K562 (cell line): ENCODE measurements around the gene PROK1. TPM values are rescaled to one million over a fixed set of nuclear protein-coding genes. Genes with fewer than 3 reads are reported as not detected.
A peak's percentile ranks its signal among the peaks of the same experiment; 100 is the strongest.

ENCODE experiments used
- ATAC-seq: fragments of 200-7000 bp; cut with Tn5 transposase; 3 replicates; pipeline ENCODE4 v1.9.1; 2020; ENCODE audit warnings: moderate library complexity
- BruUV-seq: library from RNA; stranded (reverse); fragments of 400-500 nt; replicated peaks from 2 replicates; lab custom pipeline; 2021; lab: Mats Ljungman, UMichigan
- CTCF ChIA-PET: fragments of 300-600 bp; formaldehyde crosslinking; extraction: SDS; loops from one replicate; lab custom pipeline; 2021; ENCODE audit warnings: low intra/inter-chr PET ratio; lab: Yijun Ruan, JAX
- POLR2A ChIA-PET: fragments of 300-600, 350-650 bp; sonication (Branson Sonifier 250); formaldehyde crosslinking; extraction: SDS; loops from one replicate; lab custom pipeline; 2021; ENCODE audit warnings: antibody characterized with exemption, inconsistent platforms; lab: Yijun Ruan, JAX
- DNase-seq, 4 experiments: peaks; one replicate each; pipeline versions ENCODE4 v3.0.0 to v3.0.0-alpha.2; 2011 to 2018; ENCODE audit warnings: low spot score in 3 of 4, mixed read lengths in 3 of 4; ENCODE audit errors: extremely low read depth in 1 of 4
- FAIRE-seq: peaks from 2 replicates; lab custom pipeline; 2011; peaks lifted over from hg19 to GRCh38; lab: Jason Lieb, UNC
- H2AFZ ChIP-seq: 2 replicates; pipeline ENCODE4 v1.6.0; 2011; ENCODE audit warnings: low read depth, low read length, control low read depth, inconsistent platforms
- H3K27ac ChIP-seq: fragments of 200-600 bp; 3 replicates; pipeline ENCODE4 v1.8.0; 2011; ENCODE audit warnings: low read depth, mild to moderate bottlenecking, control low read depth, inconsistent platforms, low read length, moderate library complexity, mixed read lengths; ENCODE audit errors: extremely low read depth
- H3K27me3 ChIP-seq, 2 experiments: fragments of 300-600 bp in 1 of 2; 2 replicates in 1 of 2; 3 replicates in 1 of 2; pipeline versions ENCODE4 v1.6.0 to v1.8.0; 2011; ENCODE audit warnings: inconsistent platforms in 2 of 2, low read length in 2 of 2, mild to moderate bottlenecking in 1 of 2, mixed read lengths in 1 of 2, moderate library complexity in 1 of 2; ENCODE audit not compliant: control insufficient read depth in 2 of 2, insufficient read depth in 2 of 2
- H3K36me3 ChIP-seq: fragments of 300-600 bp; 3 replicates; pipeline ENCODE4 v1.8.0; 2011; ENCODE audit warnings: mild to moderate bottlenecking, low read length, inconsistent platforms; ENCODE audit not compliant: control insufficient read depth, insufficient read depth
- H3K4me1 ChIP-seq, 2 experiments: fragments of 200-600 bp in 1 of 2; replicated peaks in 1 of 2; 2 replicates in 1 of 2; 3 replicates in 1 of 2; pipeline versions ENCODE4 v1.5.1 to v1.8.0; 2011; ENCODE audit warnings: inconsistent platforms in 2 of 2, low read length in 2 of 2, mild to moderate bottlenecking in 1 of 2, mixed read lengths in 1 of 2, moderate library complexity in 1 of 2; ENCODE audit not compliant: control insufficient read depth in 2 of 2, insufficient read depth in 2 of 2
- H3K4me2 ChIP-seq: 2 replicates; pipeline ENCODE4 v1.6.1; 2011; ENCODE audit warnings: low read length, control low read depth, inconsistent platforms, mixed read lengths; ENCODE audit not compliant: insufficient read depth
- H3K4me3 ChIP-seq: fragments of 200-600 bp; sonication (generic), shearing (Covaris generic); 2 replicates; pipeline ENCODE4 v1.5.1; 2016; ENCODE audit warnings: control low read depth, inconsistent platforms
- H3K79me2 ChIP-seq: fragments of 200-600 bp; 3 replicates; pipeline ENCODE4 v1.8.0; 2011; ENCODE audit warnings: low read length, inconsistent platforms; ENCODE audit not compliant: control insufficient read depth, insufficient read depth
- H3K9ac ChIP-seq, 2 experiments: 2 replicates each; pipeline versions ENCODE4 v1.6.0 to v1.6.1; 2011; ENCODE audit warnings: low read depth in 2 of 2, low read length in 2 of 2, control low read depth in 1 of 2, inconsistent platforms in 1 of 2, mild to moderate bottlenecking in 1 of 2, mixed read lengths in 1 of 2; ENCODE audit not compliant: insufficient read depth in 1 of 2
- H3K9me1 ChIP-seq: one replicate; pipeline ENCODE4 v1.6.0; 2011; ENCODE audit warnings: inconsistent platforms, mild to moderate bottlenecking, low read length, moderate library complexity; ENCODE audit not compliant: control insufficient read depth, insufficient read depth
- H3K9me3 ChIP-seq: replicated peaks from 2 replicates; pipeline ENCODE4 v1.5.1; 2011; ENCODE audit warnings: low read depth, low read length, inconsistent platforms; ENCODE audit not compliant: control insufficient read depth, insufficient read depth
- H4K20me1 ChIP-seq: replicated peaks from 2 replicates; pipeline ENCODE4 v1.6.1; 2011; ENCODE audit warnings: low read length, inconsistent platforms, mixed read lengths; ENCODE audit not compliant: control insufficient read depth, insufficient read depth
- ADNP ChIP-seq: fragments of 200-800 bp; sonication (Bioruptor generic); IDR thresholded peaks from 2 replicates; pipeline ENCODE4 v1.6.1; 2016; ENCODE audit warnings: missing genetic modification characterization, missing compliant biosample characterization
- BCOR ChIP-seq: fragments of 450-650 bp; IDR thresholded peaks from 2 replicates; pipeline ENCODE4 v1.6.1; 2016
- CEBPG ChIP-seq, 3 experiments: fragments of 200-800 bp in 1 of 3; sonication (Bioruptor generic) in 1 of 3; sonication (generic) in 1 of 3; formaldehyde crosslinking in 1 of 3; IDR thresholded peaks in 2 of 3; conservative IDR thresholded peaks in 1 of 3; 2 replicates each; pipeline versions ENCODE4 v1.6.1 to v1.8.0; 2016 to 2022; ENCODE audit warnings: missing compliant biosample characterization in 2 of 3, missing genetic modification characterization in 2 of 3, mild to moderate bottlenecking in 1 of 3, missing genetic modification reagents in 1 of 3
- FUS ChIP-seq: fragments of 200-400 bp; formaldehyde crosslinking; optimal IDR thresholded peaks from 2 replicates; pipeline ENCODE3; 2017; ENCODE audit warnings: low read depth, low read length
- HDAC2 ChIP-seq: fragments of 450-650 bp; IDR thresholded peaks from 2 replicates; pipeline ENCODE4 v1.6.1; 2016; ENCODE audit warnings: mild to moderate bottlenecking
- KDM1A ChIP-seq, 2 experiments: fragments of 450-650 bp; IDR thresholded peaks; 2 replicates each; pipeline ENCODE4 v1.6.1; 2016; ENCODE audit warnings: mild to moderate bottlenecking in 2 of 2
- MXI1 ChIP-seq: IDR thresholded peaks from 2 replicates; pipeline ENCODE4 v1.6.1; 2011; ENCODE audit warnings: low read depth, mild to moderate bottlenecking, improper control_type of control experiment, low read length
- NFYB ChIP-seq: IDR thresholded peaks from 2 replicates; pipeline ENCODE4 v1.6.1; 2011; ENCODE audit warnings: mild to moderate bottlenecking, moderate library complexity; ENCODE audit not compliant: insufficient read length; ENCODE audit errors: extremely low read depth
- RBM25 ChIP-seq: fragments of 200-400 bp; formaldehyde crosslinking; IDR thresholded peaks from 2 replicates; pipeline ENCODE4 v1.6.1; 2018; ENCODE audit warnings: low read length, low read depth, moderate library complexity; ENCODE audit not compliant: severe bottlenecking
- SPI1 ChIP-seq: IDR thresholded peaks from 2 replicates; pipeline ENCODE4 v1.6.1; 2011; ENCODE audit warnings: low read depth, low read length, control low read depth, borderline replicate concordance
- SRSF1 ChIP-seq: fragments of 200-400 bp; formaldehyde crosslinking; IDR thresholded peaks from 2 replicates; pipeline ENCODE4 v1.6.1; 2017; ENCODE audit warnings: mild to moderate bottlenecking, low read depth, low read length, moderate library complexity
- ZKSCAN1 ChIP-seq: fragments of 150-350 bp; IDR thresholded peaks from 2 replicates; pipeline ENCODE4 v1.6.1; 2016; ENCODE audit warnings: low read depth, low read length
- ZNF707 ChIP-seq: fragments of 250-450 bp; sonication (Bioruptor Pico); conservative IDR thresholded peaks from 2 replicates; pipeline ENCODE4 v1.8.0; 2022; ENCODE audit warnings: inconsistent platforms, mild to moderate bottlenecking, moderate library complexity
- ZNF785 ChIP-seq: fragments of 250-450 bp; sonication (Bioruptor Pico); IDR thresholded peaks from 2 replicates; pipeline ENCODE4 v1.4.0; 2020; ENCODE audit warnings: mild to moderate bottlenecking
- WGBS: fragments of 100-300 bp; shearing (Covaris generic); methylation state at CpG from one replicate; pipeline ENCODE4 v1.1.6; 2016; ENCODE audit warnings: low coverage, mixed read lengths; ENCODE audit not compliant: insufficient coverage; ENCODE audit errors: missing lambda C conversion rate; 5-methylcytosine and 5-hydroxymethylcytosine counted together
- in situ Hi-C: fragments of 300-500 bp; cut with MboI; formaldehyde crosslinking; loops from 4 replicates; pipeline ENCODE4 v1.15.0; 2018; ENCODE audit warnings: inconsistent platforms, mixed read lengths
- intact Hi-C: fragments of 100-400 bp; cut with micrococcal nuclease; formaldehyde crosslinking; loops from 2 replicates; pipeline ENCODE4 v1.14.2; 2022
- polyA plus RNA-seq, 8 experiments: library from polyadenylated mRNA; depleted of rRNA in 4 of 8; stranded (reverse) in 5 of 8; unstranded in 3 of 8; fragments of >200 nt; fragmentation: Nextera tagmentation in 2 of 8; fragmentation: Illumina TruSeq in 1 of 8; extraction: Ambion mirVana in 2 of 8; extraction: Trizol in 1 of 8; gene quantifications; 2 replicates each; pipeline versions ENCODE4 v1.2.1 to v1.2.3, GENCODE V29; 2011 to 2014; ENCODE audit warnings: inconsistent platforms in 1 of 8, missing spikeins in 1 of 8
- total RNA-seq, 7 experiments: library from RNA; depleted of rRNA in 6 of 7; stranded (reverse); fragments of >200 nt in 6 of 7; fragmentation: Illumina TruSeq in 2 of 7; extraction: Trizol in 2 of 7; gene quantifications; 2 replicates each; pipeline versions ENCODE4 v1.2.1 to v1.2.3, GENCODE V29; 2011 to 2021; ENCODE audit warnings: low replicate concordance in 1 of 7
- TF ChIP-seq, protein P1 (sequence below): sonication (generic); formaldehyde crosslinking; IDR thresholded peaks from 2 replicates; pipeline ENCODE4 v1.8.1; 2023; ENCODE audit warnings: mild to moderate bottlenecking, missing genetic modification reagents

PROK1 gene
- total and polyA plus RNA-seq, 9 of the 15 experiments (the other 6 are each of a cell fraction or from before 2014, with no cell fraction given), result 0.15 TPM; not detected in 8

DNA sequence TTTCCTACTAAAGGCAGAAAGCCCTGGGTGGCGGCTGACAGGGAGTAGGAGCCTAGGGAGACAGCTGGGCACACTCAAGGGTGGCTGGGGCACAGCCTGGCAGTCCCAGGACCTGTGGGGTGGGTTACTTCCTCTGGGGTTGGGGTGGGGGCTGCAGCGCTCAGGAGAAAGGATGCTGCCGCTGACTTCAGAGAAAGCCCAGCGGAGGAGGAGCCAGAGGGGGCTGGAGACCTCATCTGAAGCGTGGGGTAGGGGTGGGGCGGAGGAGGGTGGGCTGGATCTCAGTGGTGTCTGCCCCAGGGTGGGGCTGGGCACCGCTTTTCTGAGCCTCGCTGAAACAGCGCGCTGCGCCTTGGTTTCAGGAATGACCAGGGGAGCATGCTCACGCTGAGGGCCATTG lies 37.2 kb downstream of the PROK1 start:
- no peaks in the 10 kb centered on the region for H3K79me2 ChIP-seq
- no peaks in the 10 kb centered on the region for H3K9me1 ChIP-seq
- no peak overlapping the region for H3K27ac ChIP-seq
- H3K27me3 ChIP-seq, result peaks cover 27 to 64% of the 10 kb centered on the region in 2 experiments
- H3K4me1 ChIP-seq, result peaks cover 0 to 15% of the 10 kb centered on the region in 2 experiments; a peak in 2 of 5 replicates
- in situ Hi-C loops, result no loop called here
- ChIA-PET CTCF (no interaction called here), POLR2A (interaction anchor here (0.6 to 0.8 kb wide), 2 partner anchors 27 to 503 kb away, joined by 3 read pairs; partner anchors contain the start of gene AHCYL1)
- no peak overlapping the region for H2AFZ ChIP-seq
- TF ChIP-seq SPI1, result no peak
- TF ChIP-seq FUS, result no peak
- no peak for TF ChIP-seq MXI1
- no peak for TF ChIP-seq NFYB
- no peak for TF ChIP-seq ZNF707
- TF ChIP-seq ZKSCAN1, result no peak
- TF ChIP-seq SRSF1, result no peak
- H4K20me1 ChIP-seq, result 0 out of 2 replicates have a peak, but pooled peaks cover 22% of the 10 kb centered on the region
- no peak for DNase-seq
- intact Hi-C loops, result no loop called here
- WGBS, result 7% methylated on average over 5 of the region's 12 CpGs
- no peaks in the 10 kb centered on the region for H3K36me3 ChIP-seq
- ATAC-seq, result no peak
- no TSS peak for BruUV-seq
- no peak for FAIRE-seq
- no peak overlapping the region for H3K4me2 ChIP-seq
- H3K9me3 ChIP-seq, result no peaks in the 10 kb centered on the region
- H3K4me3 ChIP-seq, result no peak overlapping the region
- H3K9ac ChIP-seq, result peak overlapping the region in 1 of 2 experiments; percentile 48; a peak in 2 of 4 replicates

DNA sequence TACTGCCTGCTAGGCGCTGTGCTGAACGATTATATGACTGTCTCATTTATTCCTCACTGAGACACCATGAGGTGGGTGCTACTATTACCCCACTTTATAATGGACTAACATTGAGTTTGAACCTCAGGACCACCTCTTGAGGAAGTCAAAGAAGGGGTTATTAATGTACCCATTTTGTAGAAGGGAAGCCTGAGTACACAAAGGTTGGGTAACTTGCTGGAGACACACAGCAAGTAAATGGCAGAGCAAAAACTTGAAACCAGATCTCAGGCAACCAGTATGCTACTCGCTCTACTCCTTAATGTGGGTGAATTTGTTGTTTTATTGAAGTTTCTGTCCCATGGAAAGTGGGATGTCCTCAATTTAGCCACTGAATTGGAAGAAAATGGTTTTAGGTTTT lies 37.9 kb downstream of the PROK1 start:
- DNase-seq (no peak), ATAC-seq (no peak), FAIRE-seq (no peak)
- H3K27ac ChIP-seq, result no peak overlapping the region
- 0 out of 2 replicates have a peak, but pooled peaks cover 22% of the 10 kb centered on the region for H4K20me1 ChIP-seq
- no peaks in the 10 kb centered on the region for H3K79me2 ChIP-seq
- no peak overlapping the region for H3K4me2 ChIP-seq
- BruUV-seq, result no TSS peak
- no peaks in the 10 kb centered on the region for H3K9me1 ChIP-seq
- H2AFZ ChIP-seq, result no peak overlapping the region
- no peak overlapping the region for H3K9ac ChIP-seq
- ChIA-PET CTCF (no interaction called here), POLR2A (interaction anchor here (0.6 to 0.8 kb wide), 2 partner anchors 26 to 504 kb away, joined by 3 read pairs; partner anchors contain the start of gene AHCYL1)
- H3K27me3 ChIP-seq, result peaks cover 26 to 62% of the 10 kb centered on the region in 2 experiments
- in situ Hi-C loops, result no loop called here
- H3K4me3 ChIP-seq, result no peak overlapping the region
- no peaks in the 10 kb centered on the region for H3K9me3 ChIP-seq
- peaks cover 0 to 12% of the 10 kb centered on the region in 2 experiments; a peak in 2 of 5 replicates for H3K4me1 ChIP-seq
- WGBS, result 11% methylated on average over 3 of the region's 3 CpGs
- H3K36me3 ChIP-seq, result no peaks in the 10 kb centered on the region
- intact Hi-C loops, result no loop called here
- peak; percentile 70 for TF ChIP-seq ADNP (tag)
- peak; percentile 19 to 21; a peak in 1 of 4 replicates for TF ChIP-seq KDM1A (IDR thresholded peaks at IDR 0.05)
- no peak for TF ChIP-seq ZNF785 (CRISPR knock-in tag)
- TF ChIP-seq, protein P1, sequence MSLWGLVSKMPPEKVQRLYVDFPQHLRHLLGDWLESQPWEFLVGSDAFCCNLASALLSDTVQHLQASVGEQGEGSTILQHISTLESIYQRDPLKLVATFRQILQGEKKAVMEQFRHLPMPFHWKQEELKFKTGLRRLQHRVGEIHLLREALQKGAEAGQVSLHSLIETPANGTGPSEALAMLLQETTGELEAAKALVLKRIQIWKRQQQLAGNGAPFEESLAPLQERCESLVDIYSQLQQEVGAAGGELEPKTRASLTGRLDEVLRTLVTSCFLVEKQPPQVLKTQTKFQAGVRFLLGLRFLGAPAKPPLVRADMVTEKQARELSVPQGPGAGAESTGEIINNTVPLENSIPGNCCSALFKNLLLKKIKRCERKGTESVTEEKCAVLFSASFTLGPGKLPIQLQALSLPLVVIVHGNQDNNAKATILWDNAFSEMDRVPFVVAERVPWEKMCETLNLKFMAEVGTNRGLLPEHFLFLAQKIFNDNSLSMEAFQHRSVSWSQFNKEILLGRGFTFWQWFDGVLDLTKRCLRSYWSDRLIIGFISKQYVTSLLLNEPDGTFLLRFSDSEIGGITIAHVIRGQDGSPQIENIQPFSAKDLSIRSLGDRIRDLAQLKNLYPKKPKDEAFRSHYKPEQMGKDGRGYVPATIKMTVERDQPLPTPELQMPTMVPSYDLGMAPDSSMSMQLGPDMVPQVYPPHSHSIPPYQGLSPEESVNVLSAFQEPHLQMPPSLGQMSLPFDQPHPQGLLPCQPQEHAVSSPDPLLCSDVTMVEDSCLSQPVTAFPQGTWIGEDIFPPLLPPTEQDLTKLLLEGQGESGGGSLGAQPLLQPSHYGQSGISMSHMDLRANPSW (CRISPR knock-in tag), result no peak
- peak; percentile 79 for TF ChIP-seq BCOR
- peak; percentile 87 for TF ChIP-seq RBM25
- peak; percentile 34; the same call in 1 of the 2 replicates for TF ChIP-seq HDAC2
- TF ChIP-seq CEBPG (CRISPR knock-in tag; IDR thresholded peaks at IDR 0.05), result no peak
- no peak for TF ChIP-seq CEBPG (tag; conservative IDR thresholded peaks at IDR 0.05 in 1 of 2, IDR thresholded peaks at IDR 0.05 in 1 of 2)
